ENCODE data around the gene PTOV1. TPM values are rescaled to one million over a fixed set of nuclear protein-coding genes. Genes with fewer than 3 reads are reported as not detected.

Gene PTOV1
- total RNA-seq, 1 experiment from 2014 or later, result 67.8 TPM

- Histone ChIP-seq H3K4me2 (ENCODE audit: low read depth, low read length, poor library complexity, severe bottlenecking) (no peak overlapping the region), H3K9me2 (replicated peaks; ENCODE audit: insufficient read depth, low read length) (no peaks in the 10 kb centered on the region), H3K4me1 (ENCODE audit: low read length) (peaks cover 21% of the 10 kb centered on the region), H3K36me3 (ENCODE audit: insufficient read depth, low read length) (peaks cover 20% of the 10 kb centered on the region), H3K79me2 (ENCODE audit: low read length) (no peaks in the 10 kb centered on the region), H3K9me3 (ENCODE audit: low read length) (no peaks in the 10 kb centered on the region), H3K9ac (ENCODE audit: low read length) (no peak overlapping the region), H2AFZ (ENCODE audit: low read length) (no peak overlapping the region), H3K27ac (ENCODE audit: low read length) (no peak overlapping the region), H4K20me1 (ENCODE audit: insufficient read depth, low read depth, low read length) (peaks cover 12% of the 10 kb centered on the region; the same call in 1 of the 2 replicates), H3K4me3 (ENCODE audit: low read length) (no peak overlapping the region), H3K27me3 (ENCODE audit: low read length) (no peaks in the 10 kb centered on the region)
- no peak for DNase-seq
Observed at GRCh38 chr19:49887037-49887664, 36.2 kb downstream of the PTOV1 start.

GRCh38 chr19:49887665-49888509, 36.9 kb downstream of the PTOV1 start:
- Histone ChIP-seq H3K27ac (ENCODE audit: low read length) (no peak overlapping the region), H2AFZ (ENCODE audit: low read length) (no peak overlapping the region), H3K4me3 (ENCODE audit: low read length) (no peak overlapping the region), H3K4me2 (ENCODE audit: low read depth, low read length, poor library complexity, severe bottlenecking) (peak overlapping the region; percentile 28), H3K36me3 (ENCODE audit: insufficient read depth, low read length) (peaks cover 16% of the 10 kb centered on the region; the same call in 1 of the 2 replicates), H3K9me3 (ENCODE audit: low read length) (no peaks in the 10 kb centered on the region), H3K4me1 (ENCODE audit: low read length) (peaks cover 21% of the 10 kb centered on the region), H3K27me3 (ENCODE audit: low read length) (no peaks in the 10 kb centered on the region), H3K9ac (ENCODE audit: low read length) (peak overlapping the region; percentile 9; the same call in 1 of the 2 replicates), H3K79me2 (ENCODE audit: low read length) (no peaks in the 10 kb centered on the region), H4K20me1 (ENCODE audit: insufficient read depth, low read depth, low read length) (peaks cover 17% of the 10 kb centered on the region; the same call in 1 of the 2 replicates), H3K9me2 (replicated peaks; ENCODE audit: insufficient read depth, low read length) (no peaks in the 10 kb centered on the region)
- DNase-seq, result no peak

DNA sequence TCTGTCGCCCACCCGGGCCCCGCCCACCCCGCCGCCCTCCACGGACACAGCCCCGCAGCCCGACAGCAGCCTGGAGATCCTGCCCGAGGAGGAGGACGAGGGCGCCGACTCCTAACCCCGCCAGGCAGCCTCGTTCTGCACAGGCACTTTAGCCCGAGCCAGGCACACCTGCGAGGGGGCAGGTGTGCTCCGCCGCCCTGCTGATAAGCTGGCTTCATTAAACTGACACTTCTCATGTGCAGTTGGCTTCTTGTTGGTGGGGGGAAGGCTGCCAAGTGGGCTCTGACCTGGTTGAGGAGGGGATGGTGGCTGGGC, 37.5 kb downstream of the PTOV1 start:
- Histone ChIP-seq H3K9me3 (ENCODE audit: low read length) (no peaks in the 10 kb centered on the region), H4K20me1 (ENCODE audit: insufficient read depth, low read depth, low read length) (peaks cover 17% of the 10 kb centered on the region; the same call in 1 of the 2 replicates), H3K4me1 (ENCODE audit: low read length) (peaks cover 21% of the 10 kb centered on the region), H3K9ac (ENCODE audit: low read length) (no peak overlapping the region), H3K27me3 (ENCODE audit: low read length) (no peaks in the 10 kb centered on the region), H3K36me3 (ENCODE audit: insufficient read depth, low read length) (peaks cover 10% of the 10 kb centered on the region; the same call in 1 of the 2 replicates), H3K27ac (ENCODE audit: low read length) (no peak overlapping the region), H3K4me3 (ENCODE audit: low read length) (no peak overlapping the region), H3K4me2 (ENCODE audit: low read depth, low read length, poor library complexity, severe bottlenecking) (no peak overlapping the region), H3K79me2 (ENCODE audit: low read length) (no peaks in the 10 kb centered on the region), H2AFZ (ENCODE audit: low read length) (no peak overlapping the region), H3K9me2 (replicated peaks; ENCODE audit: insufficient read depth, low read length) (no peaks in the 10 kb centered on the region)
- no peak for DNase-seq

- no peak overlapping the region for H3K4me3 ChIP-seq (ENCODE audit: low read length)
Observed at GRCh38 chr19:49889038-49889686, 38.2 kb downstream of the PTOV1 start.

GRCh38 chr19:49889687-49890348, 38.9 kb downstream of the PTOV1 start:
- H3K27me3 ChIP-seq (ENCODE audit: low read length), result peaks cover 3% of the 10 kb centered on the region; the same call in 1 of the 2 replicates
- H3K9me2 ChIP-seq (replicated peaks; ENCODE audit: insufficient read depth, low read length), result no peaks in the 10 kb centered on the region
- peaks cover 2% of the 10 kb centered on the region; the same call in 1 of the 2 replicates for H3K36me3 ChIP-seq (ENCODE audit: insufficient read depth, low read length)
- H2AFZ ChIP-seq (ENCODE audit: low read length), result peak overlapping the region; percentile 88; the same call in 1 of the 2 replicates
- peaks cover 17% of the 10 kb centered on the region; the same call in 1 of the 2 replicates for H4K20me1 ChIP-seq (ENCODE audit: insufficient read depth, low read depth, low read length)
- peak overlapping the region; percentile 70 for H3K4me2 ChIP-seq (ENCODE audit: low read depth, low read length, poor library complexity, severe bottlenecking)
- H3K4me3 ChIP-seq (ENCODE audit: low read length), result peak overlapping the region; percentile 66
- no peaks in the 10 kb centered on the region for H3K79me2 ChIP-seq (ENCODE audit: low read length)
- DNase-seq, result peak; percentile 81
- peaks cover 21% of the 10 kb centered on the region for H3K4me1 ChIP-seq (ENCODE audit: low read length)
- H3K9ac ChIP-seq (ENCODE audit: low read length), result peak overlapping the region; percentile 62
- H3K27ac ChIP-seq (ENCODE audit: low read length), result no peak overlapping the region
- no peaks in the 10 kb centered on the region for H3K9me3 ChIP-seq (ENCODE audit: low read length)

More at GRCh38 chr19:49889038-49889686, 38.2 kb downstream of the PTOV1 start:
- peaks cover 6% of the 10 kb centered on the region; the same call in 1 of the 2 replicates for H3K36me3 ChIP-seq (ENCODE audit: insufficient read depth, low read length)
- no peak overlapping the region for H2AFZ ChIP-seq (ENCODE audit: low read length)
- H3K79me2 ChIP-seq (ENCODE audit: low read length), result no peaks in the 10 kb centered on the region
- no peak for DNase-seq
- no peak overlapping the region for H3K4me2 ChIP-seq (ENCODE audit: low read depth, low read length, poor library complexity, severe bottlenecking)
- H3K9me2 ChIP-seq (replicated peaks; ENCODE audit: insufficient read depth, low read length), result no peaks in the 10 kb centered on the region
- no peaks in the 10 kb centered on the region for H3K9me3 ChIP-seq (ENCODE audit: low read length)
- peaks cover 21% of the 10 kb centered on the region for H3K4me1 ChIP-seq (ENCODE audit: low read length)
- no peak overlapping the region for H3K9ac ChIP-seq (ENCODE audit: low read length)
- peaks cover 2% of the 10 kb centered on the region; the same call in 1 of the 2 replicates for H3K27me3 ChIP-seq (ENCODE audit: low read length)
- no peak overlapping the region for H3K27ac ChIP-seq (ENCODE audit: low read length)
- H4K20me1 ChIP-seq (ENCODE audit: insufficient read depth, low read depth, low read length), result peaks cover 17% of the 10 kb centered on the region; the same call in 1 of the 2 replicates

- Histone ChIP-seq H3K9me2 (replicated peaks; ENCODE audit: insufficient read depth, low read length) (no peaks in the 10 kb centered on the region), H3K9ac (ENCODE audit: low read length) (peak overlapping the region; percentile 62), H3K4me3 (ENCODE audit: low read length) (peak overlapping the region; percentile 66), H3K36me3 (ENCODE audit: insufficient read depth, low read length) (no peaks in the 10 kb centered on the region), H2AFZ (ENCODE audit: low read length) (peak overlapping the region; percentile 88; the same call in 1 of the 2 replicates), H3K9me3 (ENCODE audit: low read length) (no peaks in the 10 kb centered on the region), H3K4me2 (ENCODE audit: low read depth, low read length, poor library complexity, severe bottlenecking) (peak overlapping the region; percentile 70), H3K27me3 (ENCODE audit: low read length) (peaks cover 3% of the 10 kb centered on the region; the same call in 1 of the 2 replicates), H3K79me2 (ENCODE audit: low read length) (no peaks in the 10 kb centered on the region), H3K27ac (ENCODE audit: low read length) (no peak overlapping the region), H4K20me1 (ENCODE audit: insufficient read depth, low read depth, low read length) (peaks cover 17% of the 10 kb centered on the region; the same call in 1 of the 2 replicates), H3K4me1 (ENCODE audit: low read length) (peaks cover 21% of the 10 kb centered on the region)
- DNase-seq, result peak; percentile 92
Observed at GRCh38 chr19:49890349-49891311, 39.7 kb downstream of the PTOV1 start.

DNA sequence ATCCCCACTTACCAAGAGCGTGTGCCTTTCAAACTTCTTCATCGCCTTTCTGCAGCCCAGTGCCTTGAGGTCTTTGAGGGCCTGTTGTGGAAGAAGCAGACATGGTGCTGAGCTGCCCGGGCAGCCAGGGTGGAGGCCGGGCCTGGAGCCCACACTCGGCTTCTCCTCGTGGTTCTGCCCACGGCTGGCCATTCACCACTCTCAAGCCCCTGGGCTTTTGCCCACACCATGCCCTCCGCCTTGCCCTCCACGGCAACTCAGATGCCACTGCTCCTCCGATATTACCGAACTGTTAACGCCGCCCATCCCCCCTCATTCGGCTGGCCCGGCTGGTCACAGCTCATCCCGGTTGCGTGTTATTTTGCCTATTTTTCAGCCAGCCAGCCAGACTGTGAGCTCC, 40.4 kb downstream of the PTOV1 start:
- Histone ChIP-seq H3K9me2 (replicated peaks; ENCODE audit: insufficient read depth, low read length) (no peaks in the 10 kb centered on the region), H4K20me1 (ENCODE audit: insufficient read depth, low read depth, low read length) (peaks cover 19% of the 10 kb centered on the region; the same call in 1 of the 2 replicates), H3K4me2 (ENCODE audit: low read depth, low read length, poor library complexity, severe bottlenecking) (no peak overlapping the region), H3K36me3 (ENCODE audit: insufficient read depth, low read length) (no peaks in the 10 kb centered on the region), H2AFZ (ENCODE audit: low read length) (no peak overlapping the region), H3K9me3 (ENCODE audit: low read length) (no peaks in the 10 kb centered on the region), H3K4me3 (ENCODE audit: low read length) (no peak overlapping the region), H3K27ac (ENCODE audit: low read length) (no peak overlapping the region), H3K27me3 (ENCODE audit: low read length) (peaks cover 3% of the 10 kb centered on the region; the same call in 1 of the 2 replicates), H3K79me2 (ENCODE audit: low read length) (no peaks in the 10 kb centered on the region), H3K4me1 (ENCODE audit: low read length) (peaks cover 21% of the 10 kb centered on the region), H3K9ac (ENCODE audit: low read length) (no peak overlapping the region)
- DNase-seq, result no peak

All from Karpas-422 (cell line).